NCI-H2196 (cell line): ENCODE data around the gene C4A.
"Not testable (repeated sequence)": the region's sequence is repeated elsewhere in the genome, so short reads cannot be mapped to it uniquely, and the experiment has no call there.

Experiments
- DNase-seq: peaks from one replicate; lab custom pipeline; 2025; ENCODE audit not compliant: unreplicated experiment; lab: John Stamatoyannopoulos, UW

The C4A gene

DNA sequence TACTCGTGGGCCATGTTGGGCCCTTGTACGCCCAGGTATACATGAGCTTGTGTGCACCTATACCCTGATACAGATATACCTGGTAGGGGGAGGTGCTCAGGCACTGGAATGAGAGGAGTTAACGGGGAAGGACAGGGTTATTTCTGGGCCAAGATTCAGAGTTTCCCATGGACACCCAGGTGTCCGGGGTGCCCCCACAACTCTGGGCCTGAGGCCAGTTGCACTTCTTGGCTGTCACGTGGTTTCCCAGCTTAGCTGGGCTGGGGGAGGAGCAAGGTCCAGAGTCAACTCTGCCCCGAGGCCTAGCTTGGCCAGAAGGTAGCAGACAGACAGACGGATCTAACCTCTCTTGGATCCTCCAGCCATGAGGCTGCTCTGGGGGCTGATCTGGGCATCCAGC lies at the start of gene C4A:
Gene C4A (plus strand): TSS at position 314 of the 400 bp plus-strand sequence. CDS start 51 bp downstream, at position 365.
- not testable (repeated sequence) for DNase-seq

DNA sequence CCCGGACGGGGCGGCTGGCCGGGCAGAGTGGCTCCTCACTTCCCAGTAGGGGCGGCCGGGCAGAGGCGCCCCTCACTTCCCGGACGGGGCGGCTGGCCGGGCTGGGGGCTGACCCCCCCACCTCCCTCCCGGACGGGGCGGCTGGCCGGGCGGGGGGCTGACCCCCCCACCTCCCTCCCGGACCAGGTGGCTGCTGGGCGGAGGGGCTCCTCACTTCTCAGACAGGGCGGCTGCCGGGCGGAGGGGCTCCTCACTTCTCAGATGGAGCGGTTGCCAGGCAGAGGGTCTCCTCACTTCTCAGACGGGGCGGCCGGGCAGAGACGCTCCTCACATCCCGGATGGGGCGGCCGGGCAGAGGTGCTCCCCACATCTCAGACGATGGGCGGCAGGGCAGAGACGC lies 49.7 kb upstream of the C4A start:
- DNase-seq = not testable (repeated sequence)

DNA sequence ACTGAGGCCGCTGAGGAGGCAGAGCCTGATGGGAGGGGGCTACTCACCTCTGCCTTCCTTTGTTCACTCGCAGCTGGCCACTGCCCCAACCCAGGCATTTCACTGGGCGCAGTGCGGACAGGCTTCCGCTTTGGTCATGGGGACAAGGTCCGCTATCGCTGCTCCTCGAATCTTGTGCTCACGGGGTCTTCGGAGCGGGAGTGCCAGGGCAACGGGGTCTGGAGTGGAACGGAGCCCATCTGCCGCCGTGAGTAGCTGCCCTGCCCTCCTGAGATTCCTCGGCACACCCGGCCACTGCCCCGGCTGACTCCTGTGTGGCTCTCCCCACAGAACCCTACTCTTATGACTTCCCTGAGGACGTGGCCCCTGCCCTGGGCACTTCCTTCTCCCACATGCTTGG lies 48.3 kb upstream of the C4A start:
- DNase-seq = no peak

DNA sequence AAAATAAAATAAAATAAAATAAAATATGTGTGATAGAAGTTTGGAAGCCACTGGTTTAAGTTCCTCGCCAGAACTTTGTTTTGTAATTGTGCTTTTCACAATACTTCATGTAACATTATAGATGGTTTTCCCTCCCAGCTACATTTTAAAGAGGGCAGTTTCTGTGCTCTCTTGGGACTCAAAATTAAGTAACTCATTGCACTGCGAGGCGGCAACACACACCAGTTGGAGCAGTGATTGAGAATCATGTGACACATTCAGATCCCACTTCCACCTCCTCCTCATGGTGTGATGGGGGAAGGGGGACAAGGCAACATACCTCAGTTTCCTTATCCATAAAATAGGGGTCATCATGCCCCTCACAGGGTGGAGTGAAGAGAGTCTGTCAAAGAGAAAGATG lies 46.8 kb upstream of the C4A start:
- DNase-seq = no peak

DNA sequence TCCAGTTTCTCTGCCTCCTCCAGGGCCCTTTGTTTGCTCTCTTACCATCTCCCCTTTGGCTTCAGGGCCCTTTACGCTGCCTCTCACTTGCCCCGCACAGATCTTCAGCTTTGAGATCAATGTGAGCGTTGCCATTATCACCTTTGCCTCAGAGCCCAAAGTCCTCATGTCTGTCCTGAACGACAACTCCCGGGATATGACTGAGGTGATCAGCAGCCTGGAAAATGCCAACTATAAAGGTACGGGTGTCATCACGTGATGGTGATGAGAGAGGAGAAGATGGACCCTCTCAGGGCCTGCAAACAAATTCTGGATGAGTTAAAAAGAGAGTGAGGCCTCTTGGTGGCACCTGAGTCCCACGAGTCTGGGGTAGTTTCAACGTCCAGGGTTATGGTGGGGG lies 46.0 kb upstream of the C4A start:
- DNase-seq = no peak

DNA sequence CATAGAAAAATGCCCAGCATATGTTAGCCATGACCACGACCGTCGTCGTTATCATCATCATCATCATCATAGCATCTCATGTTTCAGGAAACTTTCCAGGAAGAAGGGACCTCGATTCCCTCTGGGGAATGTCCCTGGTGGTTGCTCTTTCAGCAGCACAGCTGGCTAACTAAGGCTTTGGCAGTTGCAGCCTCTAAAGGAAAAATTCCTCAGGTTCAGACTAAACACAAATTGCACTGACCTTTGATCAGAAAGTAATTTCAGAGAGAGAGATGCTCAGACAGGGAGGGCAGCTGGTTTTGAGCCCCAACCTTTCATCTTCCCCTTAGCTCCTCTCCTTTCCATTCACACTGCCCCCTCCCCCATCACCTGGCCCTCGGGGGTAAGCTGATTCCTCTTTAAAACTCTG lies 41.6 kb upstream of the C4A start:
- DNase-seq = no peak

DNA sequence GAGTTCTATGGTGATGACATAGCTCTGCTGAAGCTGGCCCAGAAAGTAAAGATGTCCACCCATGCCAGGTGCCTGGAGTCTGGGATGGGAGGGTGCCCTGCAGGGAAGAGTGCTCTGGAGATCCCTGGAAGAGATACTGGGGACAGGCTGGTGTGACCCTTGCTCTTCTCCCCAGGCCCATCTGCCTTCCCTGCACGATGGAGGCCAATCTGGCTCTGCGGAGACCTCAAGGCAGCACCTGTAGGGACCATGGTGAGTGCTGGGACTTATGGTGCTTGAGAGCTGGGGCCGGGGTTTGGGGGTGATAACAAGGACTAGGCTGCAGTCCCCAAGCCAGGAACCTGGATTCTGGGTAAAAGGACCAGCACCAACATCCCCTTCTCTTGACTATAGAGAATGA lies 38.1 kb upstream of the C4A start:
- no peak for DNase-seq

DNA sequence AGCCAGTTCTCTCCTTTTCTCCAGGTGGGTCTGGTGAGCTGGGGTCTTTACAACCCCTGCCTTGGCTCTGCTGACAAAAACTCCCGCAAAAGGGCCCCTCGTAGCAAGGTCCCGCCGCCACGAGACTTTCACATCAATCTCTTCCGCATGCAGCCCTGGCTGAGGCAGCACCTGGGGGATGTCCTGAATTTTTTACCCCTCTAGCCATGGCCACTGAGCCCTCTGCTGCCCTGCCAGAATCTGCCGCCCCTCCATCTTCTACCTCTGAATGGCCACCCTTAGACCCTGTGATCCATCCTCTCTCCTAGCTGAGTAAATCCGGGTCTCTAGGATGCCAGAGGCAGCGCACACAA lies 36.7 kb upstream of the C4A start:
- DNase-seq = no peak

- peak; percentile 31 for DNase-seq
Measured at GRCh38 chr6:31945507-31946369, 36.1 kb upstream of the C4A start, which contains the start of gene CFB. CFB (plus strand) TSS chr6:31946095; CDS start chr6:31946222, 127 bp downstream.

DNA sequence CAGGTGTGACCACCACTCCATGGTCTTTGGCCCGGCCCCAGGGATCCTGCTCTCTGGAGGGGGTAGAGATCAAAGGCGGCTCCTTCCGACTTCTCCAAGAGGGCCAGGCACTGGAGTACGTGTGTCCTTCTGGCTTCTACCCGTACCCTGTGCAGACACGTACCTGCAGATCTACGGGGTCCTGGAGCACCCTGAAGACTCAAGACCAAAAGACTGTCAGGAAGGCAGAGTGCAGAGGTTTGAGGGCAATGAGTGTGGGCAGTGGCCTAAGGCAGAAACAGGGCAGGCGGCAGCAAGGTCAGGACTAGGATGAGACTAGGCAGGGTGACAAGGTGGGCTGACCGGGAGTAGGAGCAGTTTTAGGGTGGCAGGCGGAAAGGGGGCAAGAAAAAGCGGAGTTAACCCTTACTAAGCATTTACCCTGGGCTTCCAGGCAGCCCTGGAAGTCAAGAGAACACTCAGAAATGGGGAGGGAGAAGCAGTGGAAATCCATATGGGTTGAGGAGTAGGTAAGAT lies 35.4 kb upstream of the C4A start:
- no peak for DNase-seq

DNA sequence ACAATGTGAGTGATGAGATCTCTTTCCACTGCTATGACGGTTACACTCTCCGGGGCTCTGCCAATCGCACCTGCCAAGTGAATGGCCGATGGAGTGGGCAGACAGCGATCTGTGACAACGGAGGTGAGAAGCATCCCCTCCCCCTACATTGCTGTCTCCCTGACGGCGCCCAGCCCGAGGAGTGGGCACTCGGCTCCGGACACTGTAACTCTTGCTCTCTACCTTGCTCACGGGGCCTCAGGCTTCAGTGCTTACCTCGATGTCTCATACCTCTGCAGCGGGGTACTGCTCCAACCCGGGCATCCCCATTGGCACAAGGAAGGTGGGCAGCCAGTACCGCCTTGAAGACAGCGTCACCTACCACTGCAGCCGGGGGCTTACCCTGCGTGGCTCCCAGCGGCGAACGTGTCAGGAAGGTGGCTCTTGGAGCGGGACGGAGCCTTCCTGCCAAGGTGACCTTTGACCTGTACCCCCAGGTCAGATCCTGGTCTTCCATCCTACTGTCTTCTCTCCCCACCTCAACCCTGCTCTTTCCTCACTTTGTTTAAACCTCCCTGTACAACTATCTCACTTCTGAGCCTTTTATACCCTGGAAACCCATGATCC lies 34.7 kb upstream of the C4A start:
- no peak for DNase-seq

DNA sequence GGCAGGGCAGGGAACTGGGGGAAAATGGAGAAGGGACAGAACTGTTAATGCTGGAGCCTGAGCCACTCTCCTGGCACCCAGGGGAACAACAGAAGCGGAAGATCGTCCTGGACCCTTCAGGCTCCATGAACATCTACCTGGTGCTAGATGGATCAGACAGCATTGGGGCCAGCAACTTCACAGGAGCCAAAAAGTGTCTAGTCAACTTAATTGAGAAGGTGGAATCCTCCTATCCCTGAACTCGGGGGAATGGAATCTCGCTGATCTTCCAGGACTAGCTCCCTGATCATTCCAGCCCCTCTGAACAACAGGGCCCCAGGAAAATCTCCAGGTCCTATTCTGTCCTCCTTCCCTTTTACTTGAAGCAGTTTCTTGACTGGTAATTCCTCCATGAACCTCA lies 34.0 kb upstream of the C4A start:
- no peak for DNase-seq

- no peak for DNase-seq
Measured at GRCh38 chr6:31948306-31948705, 33.6 kb upstream of the C4A start.

- DNase-seq = no peak
Measured at GRCh38 chr6:31948753-31949413, 33.0 kb upstream of the C4A start.

- DNase-seq = no peak
Measured at GRCh38 chr6:31949926-31950548, 31.8 kb upstream of the C4A start.

- DNase-seq = peak; percentile 58
Measured at GRCh38 chr6:31952140-31952805, 29.6 kb upstream of the C4A start.

GRCh38 chr6:31952890-31953289 lies 29.0 kb upstream of the C4A start:
- DNase-seq = no peak

- DNase-seq = no peak
Measured at GRCh38 chr6:31954511-31954910, 27.3 kb upstream of the C4A start.

- no peak for DNase-seq
Measured at GRCh38 chr6:31956796-31957195, 25.1 kb upstream of the C4A start.

GRCh38 chr6:31958412-31958740 lies 23.5 kb upstream of the C4A start:
- DNase-seq = no peak
